ENCODE measurements around the gene BRICD5.

Gene BRICD5

GRCh38 chr16:2179107-2179501 is 31.6 kb downstream of the BRICD5 start:
- no peak for DNase-seq

- DNase-seq, result peak; percentile 26
Measured at GRCh38 chr16:2178321-2179106, 32.1 kb downstream of the BRICD5 start.

- no peak for DNase-seq
Measured at GRCh38 chr16:2177561-2177960, 33.1 kb downstream of the BRICD5 start.

- DNase-seq, result no peak
Measured at GRCh38 chr16:2177101-2177500, 33.6 kb downstream of the BRICD5 start.

- no peak for DNase-seq
Measured at GRCh38 chr16:2176047-2176446, 34.6 kb downstream of the BRICD5 start.

GRCh38 chr16:2175454-2175853 is 35.2 kb downstream of the BRICD5 start:
- no peak for DNase-seq

GRCh38 chr16:2174396-2175131 is 36.1 kb downstream of the BRICD5 start:
- DNase-seq, result no peak

- no peak for DNase-seq
Measured at GRCh38 chr16:2173916-2174315, 36.7 kb downstream of the BRICD5 start.

- DNase-seq, result no peak
Measured at GRCh38 chr16:2173366-2173765, 37.3 kb downstream of the BRICD5 start.

GRCh38 chr16:2172688-2173335 is 37.9 kb downstream of the BRICD5 start:
- DNase-seq, result no peak

- no peak for DNase-seq
Measured at GRCh38 chr16:2171601-2172178, 39.0 kb downstream of the BRICD5 start.

GRCh38 chr16:2170587-2171435 is 39.9 kb downstream of the BRICD5 start:
- no peak for DNase-seq

- no peak for DNase-seq
Measured at GRCh38 chr16:2170080-2170479, 40.6 kb downstream of the BRICD5 start.

- DNase-seq, result no peak
Measured at GRCh38 chr16:2167068-2167638, 43.5 kb downstream of the BRICD5 start.

GRCh38 chr16:2166263-2167067 is 44.2 kb downstream of the BRICD5 start:
- no peak for DNase-seq

- DNase-seq, result no peak
Measured at GRCh38 chr16:2165861-2166260, 44.8 kb downstream of the BRICD5 start.

- no peak for DNase-seq
Measured at GRCh38 chr16:2163211-2163881, 47.3 kb downstream of the BRICD5 start.

GRCh38 chr16:2162676-2163118 is 48.0 kb downstream of the BRICD5 start:
- DNase-seq, result no peak

- no peak for DNase-seq
Measured at GRCh38 chr16:2161911-2162310, 48.8 kb downstream of the BRICD5 start.

GRCh38 chr16:2160915-2161551 is 49.6 kb downstream of the BRICD5 start:
- DNase-seq, result no peak
